NB4 (cell line): ENCODE results near the gene D2HGDH.

ENCODE experiments used
- TF ChIP-seq, protein P1 (sequence below): IDR thresholded peaks from one replicate; pipeline ENCODE4 v1.5.1; 2012; ENCODE audit warnings: low read depth, low read length
- TF ChIP-seq, protein P2 (sequence below): IDR thresholded peaks from 2 replicates; pipeline ENCODE4 v1.6.1; 2011; ENCODE audit warnings: low read depth, low read length

DNA sequence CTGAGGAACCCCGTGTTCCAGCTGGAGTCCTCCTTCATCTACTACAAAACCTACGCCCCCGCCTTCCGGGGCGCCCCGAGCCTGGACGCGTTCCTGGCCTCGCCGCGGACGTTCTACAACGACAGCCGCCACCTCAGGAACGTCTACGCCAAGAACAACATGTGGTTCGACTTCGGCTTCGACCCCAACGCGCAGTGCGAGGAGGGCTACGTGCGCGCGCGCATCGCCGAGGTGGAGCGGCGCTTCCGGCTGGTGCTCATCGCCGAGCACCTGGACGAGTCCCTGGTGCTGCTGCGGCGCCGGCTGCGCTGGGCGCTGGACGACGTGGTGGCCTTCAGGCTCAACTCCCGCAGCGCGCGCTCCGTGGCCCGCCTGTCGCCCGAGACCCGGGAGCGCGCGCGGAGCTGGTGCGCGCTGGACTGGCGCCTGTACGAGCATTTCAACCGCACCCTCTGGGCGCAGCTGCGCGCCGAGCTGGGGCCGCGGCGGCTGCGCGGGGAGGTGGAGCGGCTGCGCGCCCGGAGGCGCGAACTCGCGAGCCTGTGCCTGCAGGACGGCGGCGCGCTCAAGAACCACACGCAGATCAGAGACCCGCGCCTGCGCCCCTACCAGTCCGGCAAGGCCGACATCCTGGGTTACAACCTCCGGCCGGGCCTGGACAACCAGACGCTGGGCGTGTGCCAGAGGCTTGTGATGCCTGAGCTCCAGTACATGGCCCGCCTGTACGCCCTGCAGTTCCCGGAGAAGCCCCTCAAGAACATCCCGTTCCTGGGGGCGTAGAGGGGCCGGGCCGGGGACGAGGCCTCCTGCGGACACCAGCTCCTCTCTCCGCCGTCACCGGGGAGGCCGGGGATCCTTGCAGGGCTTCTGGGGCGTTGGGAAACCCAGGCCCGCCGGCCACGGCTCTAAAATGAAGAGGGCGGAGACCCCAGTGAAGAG is 69.2 kb downstream of the D2HGDH start:
- TF ChIP-seq, protein P1, sequence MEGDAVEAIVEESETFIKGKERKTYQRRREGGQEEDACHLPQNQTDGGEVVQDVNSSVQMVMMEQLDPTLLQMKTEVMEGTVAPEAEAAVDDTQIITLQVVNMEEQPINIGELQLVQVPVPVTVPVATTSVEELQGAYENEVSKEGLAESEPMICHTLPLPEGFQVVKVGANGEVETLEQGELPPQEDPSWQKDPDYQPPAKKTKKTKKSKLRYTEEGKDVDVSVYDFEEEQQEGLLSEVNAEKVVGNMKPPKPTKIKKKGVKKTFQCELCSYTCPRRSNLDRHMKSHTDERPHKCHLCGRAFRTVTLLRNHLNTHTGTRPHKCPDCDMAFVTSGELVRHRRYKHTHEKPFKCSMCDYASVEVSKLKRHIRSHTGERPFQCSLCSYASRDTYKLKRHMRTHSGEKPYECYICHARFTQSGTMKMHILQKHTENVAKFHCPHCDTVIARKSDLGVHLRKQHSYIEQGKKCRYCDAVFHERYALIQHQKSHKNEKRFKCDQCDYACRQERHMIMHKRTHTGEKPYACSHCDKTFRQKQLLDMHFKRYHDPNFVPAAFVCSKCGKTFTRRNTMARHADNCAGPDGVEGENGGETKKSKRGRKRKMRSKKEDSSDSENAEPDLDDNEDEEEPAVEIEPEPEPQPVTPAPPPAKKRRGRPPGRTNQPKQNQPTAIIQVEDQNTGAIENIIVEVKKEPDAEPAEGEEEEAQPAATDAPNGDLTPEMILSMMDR, result no peak
- TF ChIP-seq, protein P2, sequence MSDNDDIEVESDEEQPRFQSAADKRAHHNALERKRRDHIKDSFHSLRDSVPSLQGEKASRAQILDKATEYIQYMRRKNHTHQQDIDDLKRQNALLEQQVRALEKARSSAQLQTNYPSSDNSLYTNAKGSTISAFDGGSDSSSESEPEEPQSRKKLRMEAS, result no peak
